ENCODE results near the gene VASN.

VASN gene

GRCh38 chr16:4415538-4416199 is 44.0 kb downstream of the VASN start:
- TF ChIP-seq, protein P1, sequence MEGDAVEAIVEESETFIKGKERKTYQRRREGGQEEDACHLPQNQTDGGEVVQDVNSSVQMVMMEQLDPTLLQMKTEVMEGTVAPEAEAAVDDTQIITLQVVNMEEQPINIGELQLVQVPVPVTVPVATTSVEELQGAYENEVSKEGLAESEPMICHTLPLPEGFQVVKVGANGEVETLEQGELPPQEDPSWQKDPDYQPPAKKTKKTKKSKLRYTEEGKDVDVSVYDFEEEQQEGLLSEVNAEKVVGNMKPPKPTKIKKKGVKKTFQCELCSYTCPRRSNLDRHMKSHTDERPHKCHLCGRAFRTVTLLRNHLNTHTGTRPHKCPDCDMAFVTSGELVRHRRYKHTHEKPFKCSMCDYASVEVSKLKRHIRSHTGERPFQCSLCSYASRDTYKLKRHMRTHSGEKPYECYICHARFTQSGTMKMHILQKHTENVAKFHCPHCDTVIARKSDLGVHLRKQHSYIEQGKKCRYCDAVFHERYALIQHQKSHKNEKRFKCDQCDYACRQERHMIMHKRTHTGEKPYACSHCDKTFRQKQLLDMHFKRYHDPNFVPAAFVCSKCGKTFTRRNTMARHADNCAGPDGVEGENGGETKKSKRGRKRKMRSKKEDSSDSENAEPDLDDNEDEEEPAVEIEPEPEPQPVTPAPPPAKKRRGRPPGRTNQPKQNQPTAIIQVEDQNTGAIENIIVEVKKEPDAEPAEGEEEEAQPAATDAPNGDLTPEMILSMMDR (IDR thresholded peaks at IDR 0.05; ENCODE audit: control insufficient read depth, extremely low read depth, insufficient read depth): no peak
- peak overlapping the region; percentile 74 for H3K4me3 ChIP-seq (ENCODE audit: low read depth, low read length)
- DNase-seq (ENCODE audit: low read depth): no peak

- TF ChIP-seq, protein P1 (IDR thresholded peaks at IDR 0.05; ENCODE audit: control insufficient read depth, extremely low read depth, insufficient read depth): no peak
- peak; percentile 49 for DNase-seq (ENCODE audit: low read depth)
- H3K4me3 ChIP-seq (ENCODE audit: low read depth, low read length): peak within 1 kb of the TSS; percentile 74
Observed at GRCh38 chr16:4416200-4417032, 44.8 kb downstream of the VASN start, which contains the start of gene CORO7. CORO7 (minus strand) TSS chr16:4416596; CDS start chr16:4416518, 78 bp downstream.

GRCh38 chr16:4419402-4419959 is 47.8 kb downstream of the VASN start:
- no peak overlapping the region for H3K4me3 ChIP-seq (ENCODE audit: low read depth, low read length)
- DNase-seq (ENCODE audit: low read depth): no peak
- TF ChIP-seq, protein P1 (IDR thresholded peaks at IDR 0.05; ENCODE audit: control insufficient read depth, extremely low read depth, insufficient read depth): no peak

- H3K4me3 ChIP-seq (ENCODE audit: low read depth, low read length): no peak overlapping the region
- TF ChIP-seq, protein P1 (IDR thresholded peaks at IDR 0.05; ENCODE audit: control insufficient read depth, extremely low read depth, insufficient read depth): no peak
- DNase-seq (ENCODE audit: low read depth): no peak
Observed at GRCh38 chr16:4420505-4421105, 49.0 kb downstream of the VASN start.

DNA sequence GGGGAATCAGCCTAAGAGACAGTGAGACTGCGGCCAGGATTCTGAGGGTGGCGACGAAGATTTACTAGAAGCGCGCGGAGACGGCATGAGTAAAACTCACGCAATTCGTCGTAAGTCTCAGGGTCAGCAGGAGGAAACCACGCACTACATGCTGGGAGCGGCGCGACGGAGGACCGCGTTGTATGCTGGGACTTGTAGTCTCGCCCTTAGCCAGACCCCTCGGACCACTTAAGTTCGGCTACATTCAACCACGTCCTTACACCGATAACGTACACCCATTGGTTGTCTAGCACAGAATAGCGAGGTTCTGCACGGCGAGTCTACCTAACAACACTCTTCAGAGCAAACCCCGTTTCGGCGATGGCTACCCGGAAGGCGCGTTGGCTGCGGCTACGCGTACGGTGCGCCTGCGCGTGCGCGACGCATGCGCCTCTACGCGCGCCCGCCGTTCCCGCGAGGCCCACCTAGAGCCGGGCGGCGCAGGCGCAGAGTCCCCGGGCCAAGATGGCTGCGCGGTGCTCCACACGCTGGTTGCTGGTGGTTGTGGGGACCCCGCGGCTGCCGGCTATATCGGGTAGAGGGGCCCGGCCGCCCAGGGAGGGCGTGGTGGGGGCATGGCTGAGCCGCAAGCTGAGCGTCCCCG is 53.9 kb downstream of the VASN start, which contains the start of gene DNAJA3:
Gene DNAJA3 (plus strand): TSS at position 491 of the 643 bp plus-strand sequence. CDS start 14 bp downstream, at position 505.
- H3K4me3 ChIP-seq (ENCODE audit: low read depth, low read length): peak within 1 kb of the TSS; percentile 84
- peak; percentile 88 for DNase-seq (ENCODE audit: low read depth)
- TF ChIP-seq, protein P1 (IDR thresholded peaks at IDR 0.05; ENCODE audit: control insufficient read depth, extremely low read depth, insufficient read depth): no peak

DNA sequence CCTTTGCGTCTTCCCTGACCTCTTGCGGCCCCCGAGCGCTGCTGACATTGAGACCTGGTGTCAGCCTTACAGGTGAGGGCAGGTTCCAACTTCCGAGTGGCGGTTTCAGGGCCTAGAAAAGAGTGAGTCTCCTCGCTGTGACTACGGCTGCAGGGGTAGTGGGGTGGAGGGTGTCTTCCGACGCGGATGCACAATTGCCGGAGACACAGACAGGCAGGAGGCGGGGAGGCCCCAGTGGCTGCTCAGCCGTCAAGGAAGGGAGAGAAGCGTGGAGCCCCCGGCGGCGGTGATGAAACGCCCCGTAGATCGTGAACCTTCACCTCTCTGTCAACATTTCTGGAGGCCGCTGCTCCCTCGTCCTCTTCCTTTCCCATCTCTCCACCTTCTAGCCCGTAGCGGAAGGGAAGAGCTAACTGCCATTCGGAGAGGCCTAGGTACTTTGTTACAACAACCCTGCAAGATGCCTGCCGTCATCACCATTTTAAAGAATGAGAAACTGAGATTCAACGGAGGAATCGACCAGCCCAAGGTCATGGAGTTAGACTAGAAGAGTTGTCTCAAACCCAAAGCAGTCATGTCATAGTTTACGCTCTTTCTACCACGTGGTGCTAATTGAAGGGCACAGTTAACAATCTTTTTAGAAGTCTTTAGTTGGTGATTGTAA is 54.5 kb downstream of the VASN start:
- DNase-seq (ENCODE audit: low read depth): no peak
- H3K4me3 ChIP-seq (ENCODE audit: low read depth, low read length): peak overlapping the region; percentile 84
- TF ChIP-seq, protein P1 (IDR thresholded peaks at IDR 0.05; ENCODE audit: control insufficient read depth, extremely low read depth, insufficient read depth): no peak

Measured in LNCaP clone FGC (cell line).